NB4 (cell line): ENCODE data around the gene ZNF423.

ENCODE experiments used
- CTCF ChIP-seq: IDR thresholded peaks from one replicate; pipeline ENCODE4 v1.5.1; 2012; ENCODE audit warnings: low read depth, low read length
- MAX ChIP-seq: IDR thresholded peaks from 2 replicates; pipeline ENCODE4 v1.6.1; 2011; ENCODE audit warnings: low read depth, low read length
- POLR2A ChIP-seq: IDR thresholded peaks from 2 replicates; pipeline ENCODE4 v1.6.1; 2011; ENCODE audit warnings: mild to moderate bottlenecking; ENCODE audit not compliant: insufficient read length; ENCODE audit errors: extremely low read depth

- TF ChIP-seq CTCF (peak; percentile 48), POLR2A (no peak), MAX (no peak)
Observed at GRCh38 chr16:49464877-49465504, 390.9 kb downstream of the ZNF423 start.
